Measurements from ENCODE around the gene IL1RAP.

The IL1RAP gene

GRCh38 chr3:190545191-190545590 lies 31.3 kb downstream of the IL1RAP start:
- DNase-seq: no peak

GRCh38 chr3:190546881-190547510 lies 33.1 kb downstream of the IL1RAP start:
- DNase-seq: no peak

- DNase-seq: no peak
These were observed 34.3 kb downstream of the IL1RAP start for GRCh38 chr3:190548031-190548656.

- DNase-seq: no peak
These were observed 38.1 kb downstream of the IL1RAP start for GRCh38 chr3:190552021-190552420.

GRCh38 chr3:190552969-190553759 lies 39.3 kb downstream of the IL1RAP start:
- no peak for DNase-seq

- DNase-seq: no peak
These were observed 40.3 kb downstream of the IL1RAP start for GRCh38 chr3:190554197-190554596.

GRCh38 chr3:190556351-190556750 lies 42.5 kb downstream of the IL1RAP start:
- DNase-seq: no peak

- no peak for DNase-seq
These were observed 43.4 kb downstream of the IL1RAP start for GRCh38 chr3:190557296-190557695.

- no peak for DNase-seq
These were observed 44.4 kb downstream of the IL1RAP start for GRCh38 chr3:190558316-190558715.

- no peak for DNase-seq
These were observed 44.9 kb downstream of the IL1RAP start for GRCh38 chr3:190558796-190559195.

GRCh38 chr3:190560013-190560895 lies 46.4 kb downstream of the IL1RAP start:
- DNase-seq: no peak

GRCh38 chr3:190562866-190563510 lies 49.1 kb downstream of the IL1RAP start:
- no peak for DNase-seq

- DNase-seq: no peak
These were observed 50.3 kb downstream of the IL1RAP start for GRCh38 chr3:190564175-190564574.

- DNase-seq: peak in 3 of 4 experiments; percentile 0 to 24 (median 7)
These were observed 52.4 kb downstream of the IL1RAP start for GRCh38 chr3:190566043-190566933.

- no peak for DNase-seq
These were observed 54.2 kb downstream of the IL1RAP start for GRCh38 chr3:190568036-190568435.

- no peak for DNase-seq
These were observed 60.6 kb downstream of the IL1RAP start for GRCh38 chr3:190574473-190574872.

- DNase-seq: no peak
These were observed 61.7 kb downstream of the IL1RAP start for GRCh38 chr3:190575437-190576185.

- DNase-seq: no peak
These were observed 63.3 kb downstream of the IL1RAP start for GRCh38 chr3:190577225-190577624.

GRCh38 chr3:190579514-190580137 lies 65.7 kb downstream of the IL1RAP start:
- no peak for DNase-seq

- no peak for DNase-seq
These were observed 66.5 kb downstream of the IL1RAP start for GRCh38 chr3:190580417-190580816.
